Measurements from ENCODE around the gene AGMO.

The AGMO gene

DNA sequence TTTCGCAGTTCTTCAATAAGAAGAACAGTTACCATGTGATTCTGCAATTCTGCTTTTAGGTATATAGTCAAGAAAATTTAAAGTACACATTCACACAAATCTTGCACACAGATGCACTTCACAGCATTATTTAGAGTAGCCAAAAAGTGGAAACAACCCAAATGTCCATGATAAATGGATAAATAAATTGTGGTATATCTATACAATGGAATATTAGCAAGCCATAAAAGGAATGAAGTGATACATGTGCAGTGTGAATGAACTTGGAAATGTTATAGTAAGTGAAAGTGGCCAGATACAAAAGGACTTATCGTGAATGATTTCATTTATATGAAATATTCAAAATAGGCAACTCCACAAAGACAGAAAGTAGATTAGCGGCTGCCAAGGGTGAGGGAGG, 109.1 kb downstream of the AGMO start:
- DNase-seq = no peak

DNA sequence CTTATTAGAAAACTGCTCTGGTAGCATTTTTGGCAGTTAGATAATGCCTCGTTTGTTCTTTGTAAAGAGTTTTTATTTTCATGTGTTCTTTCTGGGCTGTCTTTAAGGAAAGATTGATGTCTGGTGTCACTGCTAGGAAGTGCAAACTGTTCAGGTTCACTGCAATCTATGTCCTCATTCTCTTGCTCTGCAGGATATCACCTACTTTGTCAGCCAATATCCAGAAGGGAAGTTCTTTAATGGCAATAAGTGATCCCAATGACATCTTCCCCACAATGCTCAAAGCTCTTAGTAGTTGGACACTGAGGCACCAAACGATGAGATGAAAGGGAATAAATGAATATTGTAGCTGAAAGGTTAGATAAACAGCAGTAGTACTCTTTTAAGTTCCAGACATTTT, 115.1 kb downstream of the AGMO start:
- DNase-seq = no peak

DNA sequence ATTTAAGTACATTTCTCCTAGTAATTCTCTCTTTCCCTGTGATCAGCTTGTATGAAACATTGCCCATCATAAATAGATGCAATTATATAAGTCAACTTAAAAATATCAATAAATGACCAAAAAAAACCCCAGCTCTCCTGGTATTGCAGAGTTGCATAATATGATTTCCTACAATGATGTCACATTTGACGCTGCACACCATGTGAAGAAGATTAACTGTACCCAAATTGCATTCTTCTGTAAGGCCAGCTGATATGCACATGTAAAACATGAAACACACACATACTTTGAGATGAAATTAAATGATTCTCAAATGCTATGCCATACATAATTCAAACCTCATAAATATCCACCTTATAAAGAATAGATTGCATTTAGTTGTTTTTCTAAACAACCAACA, 115.5 kb downstream of the AGMO start:
- no peak for DNase-seq

DNA sequence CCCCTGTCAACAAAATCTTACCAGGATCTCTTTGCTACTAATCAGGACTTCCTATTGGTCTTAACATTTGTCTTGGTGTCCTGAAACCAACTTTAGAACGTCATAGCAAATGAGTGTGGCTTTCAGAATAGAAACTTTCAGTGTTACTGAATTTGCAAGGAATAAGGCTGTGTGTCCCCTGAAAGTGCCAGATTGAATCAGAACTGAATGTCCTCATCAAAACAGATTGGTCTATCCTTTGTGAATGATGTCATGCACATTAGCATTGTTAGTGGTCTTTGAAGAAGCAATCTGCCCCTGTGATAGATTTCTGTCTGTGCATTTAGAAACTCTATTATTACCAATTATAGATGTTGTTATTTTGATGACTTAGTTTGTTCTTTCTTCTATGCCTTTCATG, 119.9 kb downstream of the AGMO start:
- DNase-seq = no peak

DNA sequence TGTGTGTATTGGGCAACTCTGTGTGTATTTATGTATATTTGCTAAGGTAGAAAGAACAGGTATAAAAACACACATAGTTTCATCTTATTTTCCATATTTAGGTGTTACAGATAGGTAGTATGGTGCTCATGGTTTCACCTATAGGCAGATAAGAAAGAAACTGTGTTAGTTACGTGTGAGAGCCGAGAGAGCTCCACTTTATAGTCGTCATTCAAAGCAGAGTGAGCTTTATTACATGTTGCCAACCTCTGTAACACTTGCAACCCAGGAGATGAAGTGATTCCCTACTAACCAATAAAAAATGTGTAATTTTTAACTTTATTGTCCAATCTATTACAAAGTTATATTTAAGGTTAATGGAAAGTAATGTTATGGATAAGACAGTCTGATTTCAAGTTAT, 121.3 kb downstream of the AGMO start:
- no peak for DNase-seq

DNA sequence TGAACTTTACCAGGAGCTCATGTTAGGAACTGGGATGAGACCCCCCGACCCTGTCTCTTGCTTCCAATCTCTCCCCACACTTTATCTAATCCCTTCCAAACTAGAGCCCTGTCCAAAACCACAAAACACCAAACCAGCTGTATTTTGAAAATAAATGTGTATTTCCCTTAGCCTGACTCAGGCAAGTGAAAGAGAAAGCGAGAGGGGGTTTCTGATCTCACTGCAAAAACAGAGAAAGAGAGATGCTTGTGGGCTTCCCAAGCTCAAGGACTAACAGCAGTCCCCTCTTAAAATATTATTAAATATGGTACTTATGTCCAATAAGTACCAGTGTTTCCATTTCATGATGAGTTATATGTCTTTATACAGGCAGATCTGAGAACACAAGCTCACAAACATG, 122.0 kb downstream of the AGMO start:
- DNase-seq = no peak

DNA sequence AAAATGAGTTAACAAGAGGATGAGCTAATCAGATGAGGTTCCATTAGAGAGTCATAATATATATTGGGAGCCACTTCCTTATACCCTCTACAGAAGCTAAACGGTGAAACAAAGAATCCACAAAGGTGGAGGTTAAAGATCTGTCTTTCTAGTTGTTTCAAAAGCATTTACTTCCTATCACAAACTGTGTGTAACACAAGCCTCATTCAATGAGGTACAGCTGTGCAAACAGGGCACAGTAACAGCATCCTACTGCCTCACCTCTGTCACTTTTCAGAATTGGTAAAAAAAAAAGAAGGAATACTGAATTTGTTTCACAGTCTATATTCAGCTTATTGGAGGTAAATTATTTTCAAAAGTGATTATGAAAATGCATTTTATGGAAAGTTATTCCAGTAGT, 128.7 kb downstream of the AGMO start:
- DNase-seq = no peak

DNA sequence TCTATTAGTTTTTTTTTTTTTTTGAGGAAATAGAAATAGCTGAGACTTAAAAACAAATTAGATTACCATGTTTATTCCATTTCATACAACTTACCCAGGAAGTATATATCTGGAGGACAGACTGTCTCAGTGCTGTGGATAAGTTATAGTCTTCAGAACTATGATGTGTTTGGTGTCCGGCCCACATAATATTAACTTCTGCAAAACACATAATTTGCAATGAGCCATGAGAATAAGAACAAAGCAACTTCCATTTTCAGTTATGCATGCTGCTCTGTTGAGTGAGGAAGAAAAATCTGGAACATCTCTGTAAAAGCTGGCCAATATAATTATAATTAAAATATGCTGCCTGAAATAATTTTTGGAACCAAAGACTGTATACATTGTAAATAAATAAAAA, 130.9 kb downstream of the AGMO start:
- DNase-seq = no peak

DNA sequence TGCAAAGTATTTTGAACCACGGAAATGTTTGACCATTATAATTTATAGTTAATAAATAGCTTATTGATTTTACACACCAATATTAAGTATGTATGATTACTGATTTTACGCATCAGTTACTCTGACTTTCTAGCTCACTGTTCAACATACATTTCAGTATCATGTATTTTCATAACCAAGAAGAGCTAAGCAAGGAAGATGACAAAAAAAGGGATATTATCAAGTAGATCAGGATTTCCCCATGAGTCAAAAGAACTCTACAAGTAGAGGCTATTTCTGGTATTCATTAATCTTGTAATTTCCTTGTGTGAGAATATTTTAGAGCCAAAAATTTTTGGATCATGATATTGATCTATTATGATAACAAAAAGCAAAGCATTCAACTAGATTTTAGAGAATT, 131.6 kb downstream of the AGMO start:
- DNase-seq = no peak

DNA sequence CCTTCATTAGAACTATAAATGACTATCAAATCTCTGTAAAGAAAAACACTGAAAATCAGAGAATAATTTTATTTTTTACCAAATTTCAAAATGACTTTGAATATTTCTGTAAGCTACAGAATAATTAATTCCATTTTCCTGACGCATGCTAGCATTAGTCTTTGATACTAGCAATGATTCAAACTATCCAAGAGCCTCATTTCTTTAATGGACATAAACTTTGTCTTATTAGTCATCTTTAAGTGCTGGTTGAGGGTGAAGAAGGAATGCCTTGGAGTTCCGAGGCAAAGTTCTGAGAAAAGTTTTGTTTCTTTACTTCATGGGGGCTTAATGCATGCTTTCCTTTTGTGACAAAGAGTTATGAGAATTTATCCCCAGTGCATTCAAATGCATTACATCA, 137.3 kb downstream of the AGMO start:
- DNase-seq = no peak

DNA sequence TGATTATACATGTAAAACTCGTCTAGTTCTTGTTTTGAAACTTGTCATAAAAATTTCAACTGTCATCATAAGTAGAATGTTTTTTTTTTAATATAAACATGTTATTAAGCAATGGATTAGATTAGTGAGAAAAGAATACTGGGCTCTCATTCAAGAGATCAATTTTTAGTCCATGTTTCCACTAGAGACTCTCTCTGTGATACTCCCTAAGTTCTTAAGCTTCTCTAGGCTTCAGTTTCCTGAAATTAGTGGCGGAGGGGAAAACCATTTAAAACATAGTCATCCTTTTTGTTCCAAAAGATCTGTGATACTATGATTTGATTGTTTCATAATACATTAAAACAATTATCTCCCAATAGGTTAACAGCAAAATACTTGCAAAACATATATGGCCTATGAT, 142.2 kb downstream of the AGMO start:
- no peak for DNase-seq

DNA sequence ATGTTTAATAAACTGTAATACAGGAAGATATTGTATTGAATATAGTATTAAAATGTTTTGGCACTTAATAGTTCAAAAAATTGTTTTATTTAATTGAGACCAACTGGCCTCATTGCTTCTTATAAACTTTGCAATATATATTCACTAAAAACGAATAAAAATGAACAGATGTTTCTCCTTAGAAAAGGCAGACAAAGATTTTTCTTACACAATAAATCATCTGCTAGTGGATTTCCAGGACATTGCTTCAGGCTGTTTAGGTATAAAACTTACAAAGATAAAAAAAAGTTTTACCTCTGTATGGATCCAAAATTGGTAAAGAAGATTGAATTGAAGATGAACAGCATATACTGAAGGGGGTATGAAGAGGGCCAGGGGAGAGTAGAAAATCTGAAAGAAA, 143.6 kb downstream of the AGMO start:
- no peak for DNase-seq

DNA sequence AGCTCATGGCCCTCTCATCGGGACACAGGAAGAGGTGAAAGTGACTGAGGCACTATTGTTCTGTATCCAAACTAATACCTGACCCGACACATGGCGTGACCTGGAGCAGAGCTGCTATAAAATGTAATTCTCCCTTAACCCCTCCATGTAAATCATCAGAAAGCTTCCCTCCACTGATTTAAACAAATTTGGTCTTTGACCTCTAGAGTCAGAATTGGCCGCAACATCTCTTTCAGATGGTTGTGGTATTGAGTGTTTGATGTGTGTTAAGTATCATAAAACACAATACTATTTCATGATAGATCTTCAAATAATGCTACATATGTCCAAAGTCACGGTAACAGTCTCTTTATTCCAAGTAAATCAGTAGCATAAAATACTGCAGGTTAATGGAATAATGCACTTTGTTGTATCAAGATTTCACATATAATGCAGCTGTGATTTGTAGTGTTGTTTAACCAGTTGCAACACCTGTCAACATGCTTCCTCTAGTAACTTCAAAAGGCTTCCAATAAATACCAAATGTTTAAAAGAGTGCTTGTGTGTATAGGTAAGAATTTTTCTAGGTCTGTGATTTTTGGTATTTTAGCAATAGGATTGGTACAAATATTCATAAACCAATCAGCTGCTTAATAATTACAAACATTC, 144.3 kb downstream of the AGMO start:
- DNase-seq = no peak

DNA sequence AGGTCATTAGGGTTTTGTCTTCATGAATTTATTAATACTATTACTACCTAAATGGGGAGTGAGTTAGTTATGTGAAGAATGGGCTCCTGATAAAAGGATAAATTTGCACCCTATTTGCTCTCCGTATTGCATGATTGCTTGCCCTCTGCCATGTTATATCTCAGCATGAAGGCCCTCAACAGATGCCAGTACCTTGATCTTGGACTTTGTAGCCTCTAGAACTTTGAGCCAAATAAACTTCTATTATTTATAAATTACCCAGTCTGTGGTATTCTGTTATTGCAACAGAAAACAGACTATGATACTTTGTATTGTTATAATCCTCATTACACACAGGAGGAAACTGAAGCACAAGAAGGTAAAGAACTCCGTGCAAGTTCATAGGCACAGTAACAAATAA, 150.8 kb downstream of the AGMO start:
- DNase-seq = no peak

DNA sequence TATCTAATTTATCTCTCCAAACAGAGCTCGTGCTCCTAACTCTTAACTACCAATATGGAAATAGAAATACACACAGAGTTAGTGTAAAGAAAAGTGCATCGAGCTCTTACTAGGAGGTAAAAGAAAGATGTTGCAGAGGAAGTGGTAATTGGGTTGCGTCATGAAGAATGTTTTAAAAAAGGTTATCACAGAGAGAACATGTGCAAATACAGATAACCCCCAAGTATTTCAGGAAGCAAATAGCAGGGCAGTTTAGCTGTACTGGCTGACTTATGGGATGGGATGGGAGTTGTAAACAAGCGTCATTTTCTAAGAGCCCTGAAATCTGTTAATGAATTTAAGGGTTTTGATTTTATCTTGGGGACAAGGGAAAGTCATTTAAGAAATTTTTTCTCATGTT, 153.9 kb downstream of the AGMO start:
- DNase-seq = no peak

DNA sequence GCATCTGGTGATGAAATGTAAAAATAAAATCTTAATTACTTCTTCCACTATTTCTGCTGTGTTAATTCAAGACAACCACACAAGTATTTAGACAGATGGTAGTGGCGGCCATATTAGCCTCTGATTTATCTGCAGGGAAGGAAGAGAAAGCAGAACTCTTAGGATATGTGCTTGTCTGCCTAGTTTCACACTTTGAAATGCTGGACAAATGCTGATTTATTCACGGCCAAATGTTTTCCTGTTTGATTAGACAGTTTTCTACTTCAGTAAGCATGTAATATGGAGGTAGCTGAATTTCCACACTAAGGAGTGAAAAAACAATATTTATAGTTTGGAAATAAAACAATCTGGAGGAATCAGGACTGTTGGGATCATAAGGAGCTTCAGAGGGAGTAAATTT, 158.1 kb downstream of the AGMO start:
- no peak for DNase-seq

DNA sequence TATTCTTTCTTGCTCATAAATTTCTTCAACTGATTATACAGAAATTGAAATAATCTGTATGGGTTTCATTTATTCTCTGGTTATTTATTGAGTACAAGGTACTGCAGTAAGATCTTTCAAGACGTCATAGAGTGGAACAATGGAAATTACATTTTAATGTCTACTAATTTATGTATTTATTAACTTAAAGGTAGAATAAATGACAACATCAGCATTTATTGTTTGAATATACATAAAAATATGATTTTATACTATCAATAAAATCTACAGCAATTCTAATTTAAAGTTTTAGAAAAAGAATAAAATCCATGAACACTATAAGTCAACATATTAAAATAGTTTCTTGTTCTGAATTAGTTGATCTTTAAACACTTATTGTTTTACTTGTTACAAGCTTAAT, 158.5 kb downstream of the AGMO start:
- DNase-seq = no peak

DNA sequence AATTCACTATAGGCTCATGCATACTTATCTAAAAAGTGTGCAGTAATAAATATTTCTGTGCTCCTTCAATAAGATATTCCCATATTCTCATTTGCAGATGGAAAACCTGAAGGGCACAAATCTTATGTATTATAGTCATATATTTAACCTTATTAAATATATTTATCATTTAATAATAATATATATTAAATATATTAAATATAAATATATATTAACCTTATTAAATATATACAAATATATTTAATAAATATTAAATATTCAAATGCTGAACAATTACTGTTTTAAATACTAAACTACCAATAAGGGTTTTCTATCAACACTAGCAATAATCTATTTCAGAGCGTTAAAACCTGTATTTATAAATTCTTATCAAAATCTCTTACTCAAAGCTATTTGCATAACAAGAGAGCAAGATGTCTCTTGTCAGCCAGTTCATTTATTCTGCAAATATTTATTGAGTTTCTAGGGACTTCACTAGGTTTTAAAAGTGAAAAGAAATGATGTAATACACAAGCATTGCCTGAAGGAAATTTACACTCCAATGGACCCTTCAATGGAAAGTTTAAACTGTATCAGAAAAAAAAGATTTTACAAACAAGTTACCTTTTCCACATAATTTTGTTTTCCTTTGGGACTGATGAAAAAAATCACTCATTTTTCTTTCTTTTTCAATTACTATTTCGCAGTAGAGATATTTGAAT, 159.2 kb downstream of the AGMO start:
- DNase-seq = no peak

DNA sequence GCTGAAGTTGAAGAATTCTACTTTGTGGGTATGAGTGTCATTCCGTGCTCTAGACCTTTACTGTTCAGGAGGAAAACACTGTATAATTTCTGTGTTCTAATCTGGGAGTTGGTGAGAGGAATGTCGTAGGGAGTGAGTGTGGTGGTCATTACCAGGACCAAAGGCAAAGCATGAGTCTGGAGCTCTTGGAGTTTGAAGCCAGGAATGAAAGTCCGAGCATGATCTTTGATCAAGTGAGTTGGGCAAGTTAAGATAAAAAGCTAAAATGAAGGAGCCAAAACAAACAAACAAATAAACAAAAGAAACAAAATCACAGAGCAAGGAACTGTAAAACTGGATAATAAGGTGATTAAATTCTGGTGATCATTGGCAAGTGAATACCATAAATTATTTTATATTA, 161.4 kb downstream of the AGMO start:
- DNase-seq = no peak

DNA sequence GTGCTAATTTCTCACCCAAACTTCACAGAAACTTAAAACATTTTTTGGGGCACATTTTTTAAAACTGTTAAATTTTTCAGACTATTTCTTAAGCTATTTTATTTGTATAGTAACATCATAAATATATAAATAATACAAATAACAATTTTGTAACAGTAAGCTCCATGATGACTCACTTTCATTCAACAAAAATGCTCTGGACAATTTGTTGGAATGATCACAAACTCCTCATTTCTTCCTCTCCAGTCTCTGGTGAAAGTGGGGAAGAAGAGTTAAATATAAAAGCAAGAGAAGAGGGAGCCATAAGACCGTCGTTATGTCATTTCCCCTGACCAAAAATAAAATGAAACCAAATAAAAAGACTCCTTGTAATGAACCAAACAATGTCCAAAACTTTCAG, 162.4 kb downstream of the AGMO start:
- DNase-seq = no peak

DNA sequence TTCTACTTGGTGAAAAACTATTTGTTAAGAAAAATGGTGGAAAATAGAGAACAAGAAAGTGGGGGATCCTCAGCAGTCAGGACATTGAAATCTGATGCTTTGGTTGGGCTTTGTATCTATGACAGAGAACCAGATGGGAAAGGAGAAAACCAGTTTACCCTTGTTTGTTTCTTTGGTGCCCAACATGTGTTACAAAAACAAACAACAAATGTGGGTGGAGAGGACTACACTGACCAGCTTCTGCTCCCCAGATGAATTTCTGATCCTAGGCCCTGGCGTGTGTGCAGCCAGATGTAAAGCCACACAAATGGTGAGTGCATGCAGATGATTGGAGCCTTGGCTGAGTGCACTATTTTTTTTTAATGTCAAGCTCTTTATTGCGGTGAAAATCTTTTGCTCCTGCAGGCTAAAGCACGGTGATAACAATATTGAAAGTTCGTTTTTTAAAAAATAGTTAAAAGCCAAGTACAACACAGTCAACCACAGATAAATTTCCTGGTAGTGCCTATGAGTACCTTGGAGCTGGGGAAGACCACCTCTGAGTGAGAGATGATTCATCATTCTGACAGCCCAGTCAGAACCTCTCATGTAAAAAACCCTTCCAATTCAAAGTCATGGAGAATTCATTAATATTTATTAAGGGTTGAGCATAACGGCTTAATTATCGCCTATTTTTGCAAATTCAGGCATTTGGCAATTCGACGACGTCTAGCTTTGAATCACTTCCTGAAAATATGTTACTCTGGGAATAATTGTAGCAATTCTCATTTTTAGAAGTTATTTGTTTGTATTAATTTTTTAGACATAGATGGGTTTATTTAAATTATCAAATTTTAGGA, 163.7 kb downstream of the AGMO start:
- no peak for DNase-seq

DNA sequence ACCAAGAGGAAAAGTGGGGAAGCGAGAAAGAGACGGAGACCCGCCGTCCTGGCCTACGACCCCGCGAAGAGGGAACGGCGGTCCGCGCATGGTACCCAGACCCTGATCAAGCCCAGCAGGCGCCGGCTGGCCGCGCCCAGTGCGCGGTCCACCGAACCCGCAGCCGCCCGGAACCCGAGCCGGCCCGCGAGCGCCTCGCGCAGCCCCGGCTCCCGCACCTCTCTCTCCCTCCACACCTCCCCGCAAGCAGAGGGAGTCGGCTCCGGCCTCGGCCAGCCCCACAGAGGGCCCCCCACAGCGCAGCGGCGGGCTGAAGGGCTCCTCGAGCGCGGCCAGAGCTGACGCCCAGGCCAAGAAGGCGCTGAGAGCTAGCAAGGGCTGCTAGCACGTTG, 164.7 kb downstream of the AGMO start:
- DNase-seq = no peak

DNA sequence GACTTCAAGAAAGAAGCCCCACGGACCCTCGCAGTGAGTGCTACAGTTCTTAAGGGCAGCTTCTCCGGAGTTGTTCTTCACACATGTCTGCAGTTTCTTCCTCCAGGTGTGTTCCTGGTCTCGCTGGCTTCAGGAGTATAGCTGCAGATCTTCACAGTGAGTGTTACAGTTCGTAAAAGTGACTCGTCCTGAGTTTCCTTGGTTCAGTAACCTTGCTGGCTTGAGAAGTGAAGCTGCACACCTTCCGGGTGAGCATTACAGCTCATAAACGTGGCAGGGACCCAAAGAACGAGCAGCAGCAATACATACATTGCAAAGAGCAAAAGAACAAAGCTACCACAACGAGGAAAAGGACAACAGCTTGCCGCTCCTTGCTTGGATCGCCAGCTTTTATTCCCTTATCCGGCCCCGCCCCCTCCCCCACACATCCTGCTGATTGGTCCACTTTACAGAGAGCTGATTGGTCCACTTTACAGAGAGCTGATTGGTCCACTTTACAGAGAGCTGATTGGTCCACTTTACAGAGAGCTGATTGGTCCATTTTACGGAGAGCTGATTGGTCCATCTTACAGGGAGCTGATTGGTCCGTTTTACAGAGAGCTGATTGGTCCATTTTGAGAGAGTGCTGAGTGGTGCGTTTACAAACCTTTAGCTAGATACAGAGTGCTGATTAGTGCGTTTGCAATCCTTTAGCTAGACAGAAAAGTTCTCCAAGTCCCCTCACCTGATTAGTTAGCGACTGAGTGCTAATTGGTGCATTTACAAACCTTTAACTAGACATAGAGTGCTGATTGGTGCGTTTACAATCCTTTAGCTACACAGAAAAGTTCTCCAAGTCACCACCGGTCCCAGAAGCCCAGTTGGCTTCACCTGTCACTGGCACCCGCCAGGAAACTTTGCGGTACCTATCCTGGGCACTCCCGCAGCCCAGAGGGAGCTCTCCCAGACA, 165.3 kb downstream of the AGMO start:
- no peak for DNase-seq
